ENCODE results near the gene PCCA.

The PCCA gene

DNA sequence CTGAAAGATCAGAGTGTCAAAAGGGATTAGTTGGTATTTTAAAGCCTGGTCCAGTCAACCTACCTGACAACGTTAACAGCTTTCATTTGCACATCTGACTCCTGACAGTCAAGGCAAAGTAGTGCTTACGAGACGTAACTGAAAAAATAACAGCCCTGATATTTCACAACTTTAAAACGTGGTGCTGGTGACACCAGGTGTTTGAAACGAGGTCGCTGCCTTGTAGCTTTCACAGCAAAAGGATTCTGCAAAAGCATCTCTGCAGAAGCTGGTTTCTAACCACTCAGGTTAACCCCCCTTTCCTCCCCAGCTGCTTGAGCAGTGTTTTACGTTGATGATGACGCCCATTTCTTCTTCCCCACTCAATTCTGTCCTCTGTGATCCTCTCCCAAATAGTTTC lies 476.4 kb downstream of the PCCA start:
- TF ChIP-seq, protein P1, sequence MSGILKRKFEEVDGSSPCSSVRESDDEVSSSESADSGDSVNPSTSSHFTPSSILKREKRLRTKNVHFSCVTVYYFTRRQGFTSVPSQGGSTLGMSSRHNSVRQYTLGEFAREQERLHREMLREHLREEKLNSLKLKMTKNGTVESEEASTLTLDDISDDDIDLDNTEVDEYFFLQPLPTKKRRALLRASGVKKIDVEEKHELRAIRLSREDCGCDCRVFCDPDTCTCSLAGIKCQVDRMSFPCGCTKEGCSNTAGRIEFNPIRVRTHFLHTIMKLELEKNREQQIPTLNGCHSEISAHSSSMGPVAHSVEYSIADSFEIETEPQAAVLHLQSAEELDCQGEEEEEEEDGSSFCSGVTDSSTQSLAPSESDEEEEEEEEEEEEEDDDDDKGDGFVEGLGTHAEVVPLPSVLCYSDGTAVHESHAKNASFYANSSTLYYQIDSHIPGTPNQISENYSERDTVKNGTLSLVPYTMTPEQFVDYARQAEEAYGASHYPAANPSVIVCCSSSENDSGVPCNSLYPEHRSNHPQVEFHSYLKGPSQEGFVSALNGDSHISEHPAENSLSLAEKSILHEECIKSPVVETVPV (CRISPR knock-in tag; IDR thresholded peaks at IDR 0.05): no peak
- TF ChIP-seq SNAI2 (CRISPR knock-in tag; IDR thresholded peaks at IDR 0.05) (no peak), ZNF8 (CRISPR knock-in tag; IDR thresholded peaks at IDR 0.05) (no peak), ESRRG (CRISPR knock-in tag; IDR thresholded peaks at IDR 0.05) (no peak), ARNTL (CRISPR knock-in tag; IDR thresholded peaks at IDR 0.05; ENCODE audit: borderline replicate concordance, low read depth) (no peak), ZC3H10 (CRISPR knock-in tag; IDR thresholded peaks at IDR 0.05) (no peak), TOX (CRISPR knock-in tag; IDR thresholded peaks at IDR 0.05; ENCODE audit: borderline replicate concordance) (no peak), OSR1 (CRISPR knock-in tag; IDR thresholded peaks at IDR 0.05) (no peak), GLIS3 (CRISPR knock-in tag; IDR thresholded peaks at IDR 0.05) (no peak), ZFP30 (CRISPR knock-in tag; IDR thresholded peaks at IDR 0.05) (no peak), ZFP3 (CRISPR knock-in tag; IDR thresholded peaks at IDR 0.05) (no peak), BACH2 (CRISPR knock-in tag; IDR thresholded peaks at IDR 0.05; ENCODE audit: borderline replicate concordance) (no peak), ISL1 (CRISPR knock-in tag; IDR thresholded peaks at IDR 0.05) (no peak), CSDC2 (CRISPR knock-in tag; IDR thresholded peaks at IDR 0.05) (no peak), ZNF565 (CRISPR knock-in tag; conservative IDR thresholded peaks at IDR 0.05; ENCODE audit: low read depth) (no peak)
- TF ChIP-seq, protein P2, sequence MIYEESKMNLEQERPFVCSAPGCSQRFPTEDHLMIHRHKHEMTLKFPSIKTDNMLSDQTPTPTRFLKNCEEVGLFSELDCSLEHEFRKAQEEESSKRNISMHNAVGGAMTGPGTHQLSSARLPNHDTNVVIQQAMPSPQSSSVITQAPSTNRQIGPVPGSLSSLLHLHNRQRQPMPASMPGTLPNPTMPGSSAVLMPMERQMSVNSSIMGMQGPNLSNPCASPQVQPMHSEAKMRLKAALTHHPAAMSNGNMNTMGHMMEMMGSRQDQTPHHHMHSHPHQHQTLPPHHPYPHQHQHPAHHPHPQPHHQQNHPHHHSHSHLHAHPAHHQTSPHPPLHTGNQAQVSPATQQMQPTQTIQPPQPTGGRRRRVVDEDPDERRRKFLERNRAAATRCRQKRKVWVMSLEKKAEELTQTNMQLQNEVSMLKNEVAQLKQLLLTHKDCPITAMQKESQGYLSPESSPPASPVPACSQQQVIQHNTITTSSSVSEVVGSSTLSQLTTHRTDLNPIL (CRISPR knock-in tag; IDR thresholded peaks at IDR 0.05; ENCODE audit: low read depth): no peak

DNA sequence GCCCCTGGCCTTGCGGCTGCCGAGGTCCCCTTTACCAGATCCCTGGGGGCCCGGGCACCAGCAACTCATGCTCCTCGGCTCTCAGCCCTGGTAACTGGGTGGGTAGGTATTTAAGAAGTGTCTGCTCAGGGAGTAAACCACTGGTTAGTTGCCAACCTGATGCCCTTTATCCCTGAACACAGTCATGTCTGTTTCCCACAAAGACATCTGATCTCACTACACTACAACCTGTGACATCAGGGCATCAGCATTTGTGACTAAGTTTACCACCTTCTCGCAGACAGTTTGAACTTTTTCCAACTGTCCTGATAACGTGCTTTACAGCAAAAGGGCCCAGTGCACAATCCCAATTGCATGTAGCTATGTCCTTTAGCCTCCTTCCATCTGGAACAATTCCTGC lies 477.6 kb downstream of the PCCA start:
- TF ChIP-seq, protein P3, sequence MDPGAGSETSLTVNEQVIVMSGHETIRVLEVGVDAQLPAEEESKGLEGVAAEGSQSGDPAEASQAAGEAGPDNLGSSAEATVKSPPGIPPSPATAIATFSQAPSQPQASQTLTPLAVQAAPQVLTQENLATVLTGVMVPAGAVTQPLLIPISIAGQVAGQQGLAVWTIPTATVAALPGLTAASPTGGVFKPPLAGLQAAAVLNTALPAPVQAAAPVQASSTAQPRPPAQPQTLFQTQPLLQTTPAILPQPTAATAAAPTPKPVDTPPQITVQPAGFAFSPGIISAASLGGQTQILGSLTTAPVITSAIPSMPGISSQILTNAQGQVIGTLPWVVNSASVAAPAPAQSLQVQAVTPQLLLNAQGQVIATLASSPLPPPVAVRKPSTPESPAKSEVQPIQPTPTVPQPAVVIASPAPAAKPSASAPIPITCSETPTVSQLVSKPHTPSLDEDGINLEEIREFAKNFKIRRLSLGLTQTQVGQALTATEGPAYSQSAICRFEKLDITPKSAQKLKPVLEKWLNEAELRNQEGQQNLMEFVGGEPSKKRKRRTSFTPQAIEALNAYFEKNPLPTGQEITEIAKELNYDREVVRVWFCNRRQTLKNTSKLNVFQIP (CRISPR knock-in tag; IDR thresholded peaks at IDR 0.05; ENCODE audit: borderline replicate concordance, low read depth): no peak
- TF ChIP-seq TCF4 (CRISPR knock-in tag; IDR thresholded peaks at IDR 0.05; ENCODE audit: borderline replicate concordance) (no peak), CSDC2 (CRISPR knock-in tag; IDR thresholded peaks at IDR 0.05) (no peak), ZC3H10 (CRISPR knock-in tag; IDR thresholded peaks at IDR 0.05) (no peak), GLIS3 (CRISPR knock-in tag; IDR thresholded peaks at IDR 0.05) (no peak), ISL1 (CRISPR knock-in tag; IDR thresholded peaks at IDR 0.05) (no peak), TOX (CRISPR knock-in tag; IDR thresholded peaks at IDR 0.05; ENCODE audit: borderline replicate concordance) (no peak), ARNTL (CRISPR knock-in tag; IDR thresholded peaks at IDR 0.05; ENCODE audit: borderline replicate concordance, low read depth) (no peak), RARB (CRISPR knock-in tag; IDR thresholded peaks at IDR 0.05) (no peak), BACH2 (CRISPR knock-in tag; IDR thresholded peaks at IDR 0.05; ENCODE audit: borderline replicate concordance) (no peak), OSR1 (CRISPR knock-in tag; IDR thresholded peaks at IDR 0.05) (no peak), ZNF8 (CRISPR knock-in tag; IDR thresholded peaks at IDR 0.05) (no peak), ZNF565 (CRISPR knock-in tag; conservative IDR thresholded peaks at IDR 0.05; ENCODE audit: low read depth) (no peak), PPARA (CRISPR knock-in tag; IDR thresholded peaks at IDR 0.05; ENCODE audit: borderline replicate concordance) (no peak), ZFP30 (CRISPR knock-in tag; IDR thresholded peaks at IDR 0.05) (no peak), ZNF70 (CRISPR knock-in tag; IDR thresholded peaks at IDR 0.05) (no peak), ESRRG (CRISPR knock-in tag; IDR thresholded peaks at IDR 0.05) (no peak)
- TF ChIP-seq, protein P4, sequence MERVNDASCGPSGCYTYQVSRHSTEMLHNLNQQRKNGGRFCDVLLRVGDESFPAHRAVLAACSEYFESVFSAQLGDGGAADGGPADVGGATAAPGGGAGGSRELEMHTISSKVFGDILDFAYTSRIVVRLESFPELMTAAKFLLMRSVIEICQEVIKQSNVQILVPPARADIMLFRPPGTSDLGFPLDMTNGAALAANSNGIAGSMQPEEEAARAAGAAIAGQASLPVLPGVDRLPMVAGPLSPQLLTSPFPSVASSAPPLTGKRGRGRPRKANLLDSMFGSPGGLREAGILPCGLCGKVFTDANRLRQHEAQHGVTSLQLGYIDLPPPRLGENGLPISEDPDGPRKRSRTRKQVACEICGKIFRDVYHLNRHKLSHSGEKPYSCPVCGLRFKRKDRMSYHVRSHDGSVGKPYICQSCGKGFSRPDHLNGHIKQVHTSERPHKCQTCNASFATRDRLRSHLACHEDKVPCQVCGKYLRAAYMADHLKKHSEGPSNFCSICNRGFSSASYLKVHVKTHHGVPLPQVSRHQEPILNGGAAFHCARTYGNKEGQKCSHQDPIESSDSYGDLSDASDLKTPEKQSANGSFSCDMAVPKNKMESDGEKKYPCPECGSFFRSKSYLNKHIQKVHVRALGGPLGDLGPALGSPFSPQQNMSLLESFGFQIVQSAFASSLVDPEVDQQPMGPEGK (CRISPR knock-in tag; IDR thresholded peaks at IDR 0.05; ENCODE audit: borderline replicate concordance): no peak
- TF ChIP-seq, protein P1 (CRISPR knock-in tag; IDR thresholded peaks at IDR 0.05): no peak
- TF ChIP-seq, protein P5, sequence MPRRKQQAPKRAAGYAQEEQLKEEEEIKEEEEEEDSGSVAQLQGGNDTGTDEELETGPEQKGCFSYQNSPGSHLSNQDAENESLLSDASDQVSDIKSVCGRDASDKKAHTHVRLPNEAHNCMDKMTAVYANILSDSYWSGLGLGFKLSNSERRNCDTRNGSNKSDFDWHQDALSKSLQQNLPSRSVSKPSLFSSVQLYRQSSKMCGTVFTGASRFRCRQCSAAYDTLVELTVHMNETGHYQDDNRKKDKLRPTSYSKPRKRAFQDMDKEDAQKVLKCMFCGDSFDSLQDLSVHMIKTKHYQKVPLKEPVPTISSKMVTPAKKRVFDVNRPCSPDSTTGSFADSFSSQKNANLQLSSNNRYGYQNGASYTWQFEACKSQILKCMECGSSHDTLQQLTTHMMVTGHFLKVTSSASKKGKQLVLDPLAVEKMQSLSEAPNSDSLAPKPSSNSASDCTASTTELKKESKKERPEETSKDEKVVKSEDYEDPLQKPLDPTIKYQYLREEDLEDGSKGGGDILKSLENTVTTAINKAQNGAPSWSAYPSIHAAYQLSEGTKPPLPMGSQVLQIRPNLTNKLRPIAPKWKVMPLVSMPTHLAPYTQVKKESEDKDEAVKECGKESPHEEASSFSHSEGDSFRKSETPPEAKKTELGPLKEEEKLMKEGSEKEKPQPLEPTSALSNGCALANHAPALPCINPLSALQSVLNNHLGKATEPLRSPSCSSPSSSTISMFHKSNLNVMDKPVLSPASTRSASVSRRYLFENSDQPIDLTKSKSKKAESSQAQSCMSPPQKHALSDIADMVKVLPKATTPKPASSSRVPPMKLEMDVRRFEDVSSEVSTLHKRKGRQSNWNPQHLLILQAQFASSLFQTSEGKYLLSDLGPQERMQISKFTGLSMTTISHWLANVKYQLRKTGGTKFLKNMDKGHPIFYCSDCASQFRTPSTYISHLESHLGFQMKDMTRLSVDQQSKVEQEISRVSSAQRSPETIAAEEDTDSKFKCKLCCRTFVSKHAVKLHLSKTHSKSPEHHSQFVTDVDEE (CRISPR knock-in tag; IDR thresholded peaks at IDR 0.05): no peak
- no peak for ATAC-seq

More for the DNA sequence above, 476.4 kb downstream of the PCCA start:
- ATAC-seq: no peak

Data from SK-N-SH treated with all-trans-retinoic acid at 6 μM for 48 hours (cell line).